ENCODE measurements around the gene DMD. TPM values are rescaled to one million over a fixed set of nuclear protein-coding genes. Genes with fewer than 3 reads are reported as not detected.

DMD gene
- total RNA-seq, 1 donor from 2014 or later: 22.2 TPM

- H3K27me3 ChIP-seq (ENCODE audit: insufficient read depth, low read length): no peaks in the 10 kb centered on the region
- H3K27ac Mint-ChIP-seq (ENCODE audit: unreplicated experiment): no peak overlapping the region
- no peaks in the 10 kb centered on the region for H3K36me3 Mint-ChIP-seq (ENCODE audit: low read depth, unreplicated experiment)
- no peak overlapping the region for H2AFZ ChIP-seq (ENCODE audit: low read depth, low read length)
- no peaks in the 10 kb centered on the region for H4K20me1 ChIP-seq (ENCODE audit: insufficient read depth, low read length)
- no peaks in the 10 kb centered on the region for H3K4me1 Mint-ChIP-seq (ENCODE audit: low read depth, unreplicated experiment)
- no peaks in the 10 kb centered on the region for H3K27me3 Mint-ChIP-seq (ENCODE audit: low read depth, unreplicated experiment)
- H3K79me2 ChIP-seq (ENCODE audit: insufficient read depth, low read length): no peaks in the 10 kb centered on the region
- no peaks in the 10 kb centered on the region for H3K9me3 ChIP-seq (ENCODE audit: insufficient read depth, low read depth, low read length)
- TF ChIP-seq EZH2 (IDR thresholded peaks at IDR 0.05; ENCODE audit: insufficient read depth, low read length): no peak
- no peak for TF ChIP-seq CTCF (IDR thresholded peaks at IDR 0.05; ENCODE audit: insufficient read depth, low read depth, low read length)
- no peaks in the 10 kb centered on the region for H3K36me3 ChIP-seq (ENCODE audit: insufficient read depth, low read length)
- FAIRE-seq (no peak), DNase-seq (ENCODE audit: low read depth) (no peak)
- H3K4me3 ChIP-seq (ENCODE audit: insufficient read depth, low read depth, low read length): no peak overlapping the region
- H3K9me3 Mint-ChIP-seq (ENCODE audit: unreplicated experiment): no peaks in the 10 kb centered on the region
- H3K9ac ChIP-seq (ENCODE audit: low read length): no peak overlapping the region
- H3K4me2 ChIP-seq (ENCODE audit: low read length): no peak overlapping the region
- no peak overlapping the region for H3K27ac ChIP-seq (ENCODE audit: low read depth, low read length)
- no peak overlapping the region for H3K4me3 Mint-ChIP-seq (ENCODE audit: unreplicated experiment)
- H3K4me1 ChIP-seq (ENCODE audit: insufficient read depth, low read length): no peaks in the 10 kb centered on the region
Observed at GRCh38 chrX:32937043-32937442, 274.3 kb downstream of the DMD start.

DNA sequence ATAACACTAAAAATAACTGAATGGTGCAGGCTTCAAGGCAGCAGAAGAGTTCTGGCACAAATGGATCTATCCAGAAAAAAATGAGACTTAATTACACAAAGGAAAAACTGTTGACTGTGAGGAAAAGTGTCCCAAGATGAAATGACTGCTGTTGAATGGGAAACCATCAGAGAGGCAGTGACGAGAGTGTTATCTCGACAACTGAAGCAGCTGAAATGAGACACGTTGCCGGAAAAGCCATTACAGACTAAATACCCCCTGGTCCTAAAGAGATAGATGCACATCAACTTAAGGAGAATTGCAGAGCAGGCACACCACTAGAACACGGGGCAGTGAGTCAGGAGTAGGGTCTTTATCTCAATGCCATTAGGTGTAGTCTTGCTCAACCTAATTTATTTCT, 277.8 kb downstream of the DMD start:
- no peak overlapping the region for H3K27ac ChIP-seq (ENCODE audit: low read depth, low read length)
- no peak overlapping the region for H3K4me3 Mint-ChIP-seq (ENCODE audit: unreplicated experiment)
- H3K9ac ChIP-seq (ENCODE audit: low read length): no peak overlapping the region
- H3K4me1 Mint-ChIP-seq (ENCODE audit: low read depth, unreplicated experiment): no peaks in the 10 kb centered on the region
- H3K79me2 ChIP-seq (ENCODE audit: insufficient read depth, low read length): no peaks in the 10 kb centered on the region
- H3K36me3 Mint-ChIP-seq (ENCODE audit: low read depth, unreplicated experiment): no peaks in the 10 kb centered on the region
- H3K27ac Mint-ChIP-seq (ENCODE audit: unreplicated experiment): no peak overlapping the region
- no peak overlapping the region for H3K4me3 ChIP-seq (ENCODE audit: insufficient read depth, low read depth, low read length)
- no peak overlapping the region for H3K4me2 ChIP-seq (ENCODE audit: low read length)
- no peaks in the 10 kb centered on the region for H3K4me1 ChIP-seq (ENCODE audit: insufficient read depth, low read length)
- H3K27me3 Mint-ChIP-seq (ENCODE audit: low read depth, unreplicated experiment): no peaks in the 10 kb centered on the region
- no peaks in the 10 kb centered on the region for H4K20me1 ChIP-seq (ENCODE audit: insufficient read depth, low read length)
- H2AFZ ChIP-seq (ENCODE audit: low read depth, low read length): no peak overlapping the region
- H3K9me3 Mint-ChIP-seq (ENCODE audit: unreplicated experiment): no peaks in the 10 kb centered on the region
- H3K9me3 ChIP-seq (ENCODE audit: insufficient read depth, low read depth, low read length): no peaks in the 10 kb centered on the region
- no peak for TF ChIP-seq CTCF (IDR thresholded peaks at IDR 0.05; ENCODE audit: insufficient read depth, low read depth, low read length)
- no peak for TF ChIP-seq EZH2 (IDR thresholded peaks at IDR 0.05; ENCODE audit: insufficient read depth, low read length)
- FAIRE-seq (no peak), DNase-seq (ENCODE audit: low read depth) (no peak)
- H3K27me3 ChIP-seq (ENCODE audit: insufficient read depth, low read length): no peaks in the 10 kb centered on the region
- no peaks in the 10 kb centered on the region for H3K36me3 ChIP-seq (ENCODE audit: insufficient read depth, low read length)

- FAIRE-seq: peak; percentile 26
- H3K27ac ChIP-seq (ENCODE audit: low read depth, low read length): no peak overlapping the region
- DNase-seq (ENCODE audit: low read depth): no peak
- no peaks in the 10 kb centered on the region for H3K4me1 ChIP-seq (ENCODE audit: insufficient read depth, low read length)
- no peak overlapping the region for H3K27ac Mint-ChIP-seq (ENCODE audit: unreplicated experiment)
- no peaks in the 10 kb centered on the region for H3K27me3 Mint-ChIP-seq (ENCODE audit: low read depth, unreplicated experiment)
- no peaks in the 10 kb centered on the region for H3K36me3 Mint-ChIP-seq (ENCODE audit: low read depth, unreplicated experiment)
- H3K4me2 ChIP-seq (ENCODE audit: low read length): no peak overlapping the region
- no peak for TF ChIP-seq EZH2 (IDR thresholded peaks at IDR 0.05; ENCODE audit: insufficient read depth, low read length)
- TF ChIP-seq CTCF (IDR thresholded peaks at IDR 0.05; ENCODE audit: insufficient read depth, low read depth, low read length): no peak
- no peak overlapping the region for H3K4me3 ChIP-seq (ENCODE audit: insufficient read depth, low read depth, low read length)
- no peaks in the 10 kb centered on the region for H3K9me3 ChIP-seq (ENCODE audit: insufficient read depth, low read depth, low read length)
- no peak overlapping the region for H2AFZ ChIP-seq (ENCODE audit: low read depth, low read length)
- H3K9me3 Mint-ChIP-seq (ENCODE audit: unreplicated experiment): no peaks in the 10 kb centered on the region
- H3K4me1 Mint-ChIP-seq (ENCODE audit: low read depth, unreplicated experiment): no peaks in the 10 kb centered on the region
- no peaks in the 10 kb centered on the region for H3K36me3 ChIP-seq (ENCODE audit: insufficient read depth, low read length)
- H3K27me3 ChIP-seq (ENCODE audit: insufficient read depth, low read length): no peaks in the 10 kb centered on the region
- H3K79me2 ChIP-seq (ENCODE audit: insufficient read depth, low read length): no peaks in the 10 kb centered on the region
- H3K9ac ChIP-seq (ENCODE audit: low read length): no peak overlapping the region
- no peak overlapping the region for H3K4me3 Mint-ChIP-seq (ENCODE audit: unreplicated experiment)
- no peaks in the 10 kb centered on the region for H4K20me1 ChIP-seq (ENCODE audit: insufficient read depth, low read length)
Observed at GRCh38 chrX:32929040-32929439, 282.3 kb downstream of the DMD start.

All from astrocyte (in vitro differentiated cells and primary cell).